ENCODE data around the gene KRT38. TPM values are rescaled to one million over a fixed set of nuclear protein-coding genes. Genes with fewer than 3 reads are reported as not detected.

The KRT38 gene
- total RNA-seq, 1 experiment from 2014 or later: not detected

DNA sequence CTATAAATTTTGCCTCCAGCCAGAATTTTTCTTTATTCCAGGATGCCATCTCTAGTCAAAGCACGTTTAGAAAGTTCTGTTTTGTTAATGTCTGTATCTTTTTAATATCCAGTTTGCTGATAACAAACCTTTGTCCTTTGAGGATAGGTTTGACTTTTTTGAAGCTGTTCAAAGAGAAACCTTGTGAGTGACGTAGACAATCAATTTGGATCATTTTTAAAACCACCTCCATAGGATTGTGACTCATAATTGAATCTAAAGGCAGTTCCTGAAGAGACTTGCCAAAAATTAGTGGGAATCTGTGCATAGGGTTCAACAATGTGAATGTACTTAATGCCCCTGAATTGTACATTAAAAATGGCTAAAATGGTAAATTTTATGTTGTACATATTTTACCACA is 49.2 kb downstream of the KRT38 start:
- intact Hi-C loops (cut with micrococcal nuclease; ENCODE audit: unreplicated experiment): no loop called here
- Mint-ChIP-seq H3K36me3 (ENCODE audit: insufficient read depth, unreplicated experiment) (no peaks in the 10 kb centered on the region), H3K9me3 (ENCODE audit: low read depth, unreplicated experiment) (peaks cover 2% of the 10 kb centered on the region), H3K4me3 (ENCODE audit: low read depth, unreplicated experiment) (no peak overlapping the region), H3K27ac (ENCODE audit: unreplicated experiment) (no peak overlapping the region), H3K27me3 (ENCODE audit: unreplicated experiment) (no peaks in the 10 kb centered on the region), H3K4me1 (ENCODE audit: low read depth, unreplicated experiment) (peaks cover 26% of the 10 kb centered on the region)
- BruUV-seq (replicated peaks): no TSS peak
- CTCF ChIA-PET: no interaction called here
- no peak for DNase-seq
- TF ChIP-seq, protein P1, sequence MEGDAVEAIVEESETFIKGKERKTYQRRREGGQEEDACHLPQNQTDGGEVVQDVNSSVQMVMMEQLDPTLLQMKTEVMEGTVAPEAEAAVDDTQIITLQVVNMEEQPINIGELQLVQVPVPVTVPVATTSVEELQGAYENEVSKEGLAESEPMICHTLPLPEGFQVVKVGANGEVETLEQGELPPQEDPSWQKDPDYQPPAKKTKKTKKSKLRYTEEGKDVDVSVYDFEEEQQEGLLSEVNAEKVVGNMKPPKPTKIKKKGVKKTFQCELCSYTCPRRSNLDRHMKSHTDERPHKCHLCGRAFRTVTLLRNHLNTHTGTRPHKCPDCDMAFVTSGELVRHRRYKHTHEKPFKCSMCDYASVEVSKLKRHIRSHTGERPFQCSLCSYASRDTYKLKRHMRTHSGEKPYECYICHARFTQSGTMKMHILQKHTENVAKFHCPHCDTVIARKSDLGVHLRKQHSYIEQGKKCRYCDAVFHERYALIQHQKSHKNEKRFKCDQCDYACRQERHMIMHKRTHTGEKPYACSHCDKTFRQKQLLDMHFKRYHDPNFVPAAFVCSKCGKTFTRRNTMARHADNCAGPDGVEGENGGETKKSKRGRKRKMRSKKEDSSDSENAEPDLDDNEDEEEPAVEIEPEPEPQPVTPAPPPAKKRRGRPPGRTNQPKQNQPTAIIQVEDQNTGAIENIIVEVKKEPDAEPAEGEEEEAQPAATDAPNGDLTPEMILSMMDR (IDR thresholded peaks at IDR 0.05; ENCODE audit: unreplicated experiment): no peak

DNA sequence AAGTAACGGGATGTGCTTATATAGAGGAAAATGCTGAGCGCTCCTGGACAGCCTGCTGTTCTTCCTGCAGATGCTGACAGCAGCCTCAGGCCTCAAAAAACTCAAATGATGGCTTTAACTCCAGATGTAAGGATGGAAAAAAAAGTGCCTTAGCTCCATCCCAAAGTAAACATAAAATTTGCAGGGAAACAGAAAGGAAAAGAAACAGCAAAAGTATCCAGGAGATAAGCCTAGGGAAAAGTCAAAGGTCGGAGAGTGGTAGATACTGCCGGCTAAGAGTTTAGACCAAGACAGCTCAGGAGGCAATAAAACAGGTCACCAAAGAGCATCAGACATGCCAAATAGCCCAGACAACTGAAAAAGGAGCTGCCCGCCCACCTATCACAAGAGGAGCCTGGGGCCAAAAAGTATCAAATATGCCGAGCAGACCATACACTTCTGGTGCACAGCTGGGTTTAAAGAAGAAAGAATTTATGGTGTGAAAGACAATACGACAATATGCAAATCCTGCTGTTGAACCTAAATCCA is 50.3 kb downstream of the KRT38 start:
- no TSS peak for BruUV-seq (replicated peaks)
- Mint-ChIP-seq H3K4me1 (ENCODE audit: low read depth, unreplicated experiment) (peaks cover 26% of the 10 kb centered on the region), H3K4me3 (ENCODE audit: low read depth, unreplicated experiment) (no peak overlapping the region), H3K27me3 (ENCODE audit: unreplicated experiment) (no peaks in the 10 kb centered on the region), H3K36me3 (ENCODE audit: insufficient read depth, unreplicated experiment) (no peaks in the 10 kb centered on the region), H3K9me3 (ENCODE audit: low read depth, unreplicated experiment) (peaks cover 6% of the 10 kb centered on the region), H3K27ac (ENCODE audit: unreplicated experiment) (no peak overlapping the region)
- DNase-seq: no peak
- intact Hi-C loops (cut with micrococcal nuclease; ENCODE audit: unreplicated experiment): no loop called here
- CTCF ChIA-PET: interaction anchor here (0.9 kb wide), 1 partner anchor 13 kb away, joined by 4 read pairs; no protein-coding TSS in a partner anchor
- TF ChIP-seq, protein P1 (IDR thresholded peaks at IDR 0.05; ENCODE audit: unreplicated experiment): no peak

DNA sequence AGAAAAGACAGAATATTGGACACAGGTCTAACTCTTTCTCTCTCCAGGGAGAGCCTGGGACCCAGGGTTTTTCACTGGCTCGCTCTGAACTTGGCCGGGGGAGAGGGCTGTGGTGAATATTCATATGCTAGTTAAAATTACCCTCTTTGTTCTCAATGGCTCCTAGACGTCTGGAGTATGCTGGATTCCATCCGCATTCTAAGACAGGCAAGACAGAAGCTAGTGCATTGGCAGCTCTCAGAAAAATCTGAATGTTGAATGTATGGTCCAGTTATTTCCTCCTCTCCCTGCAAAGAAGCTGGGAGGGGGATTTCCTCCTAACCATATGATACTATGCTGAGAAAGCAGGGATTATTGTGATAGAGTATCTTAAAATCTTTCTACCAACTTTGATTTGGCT is 53.1 kb downstream of the KRT38 start:
- TF ChIP-seq, protein P1 (IDR thresholded peaks at IDR 0.05; ENCODE audit: unreplicated experiment): no peak
- H3K27me3 Mint-ChIP-seq (ENCODE audit: unreplicated experiment): no peaks in the 10 kb centered on the region
- BruUV-seq (replicated peaks): no TSS peak
- H3K4me1 Mint-ChIP-seq (ENCODE audit: low read depth, unreplicated experiment): peaks cover 11% of the 10 kb centered on the region
- DNase-seq: no peak
- no peak overlapping the region for H3K4me3 Mint-ChIP-seq (ENCODE audit: low read depth, unreplicated experiment)
- H3K27ac Mint-ChIP-seq (ENCODE audit: unreplicated experiment): no peak overlapping the region
- CTCF ChIA-PET: interaction anchor here (0.7 to 1.1 kb wide), 2 partner anchors 161 to 774 kb away, joined by 3 to 4 read pairs; no protein-coding TSS in a partner anchor
- peaks cover 6% of the 10 kb centered on the region for H3K9me3 Mint-ChIP-seq (ENCODE audit: low read depth, unreplicated experiment)
- H3K36me3 Mint-ChIP-seq (ENCODE audit: insufficient read depth, unreplicated experiment): no peaks in the 10 kb centered on the region
- intact Hi-C loops (cut with micrococcal nuclease; ENCODE audit: unreplicated experiment): no loop called here

DNA sequence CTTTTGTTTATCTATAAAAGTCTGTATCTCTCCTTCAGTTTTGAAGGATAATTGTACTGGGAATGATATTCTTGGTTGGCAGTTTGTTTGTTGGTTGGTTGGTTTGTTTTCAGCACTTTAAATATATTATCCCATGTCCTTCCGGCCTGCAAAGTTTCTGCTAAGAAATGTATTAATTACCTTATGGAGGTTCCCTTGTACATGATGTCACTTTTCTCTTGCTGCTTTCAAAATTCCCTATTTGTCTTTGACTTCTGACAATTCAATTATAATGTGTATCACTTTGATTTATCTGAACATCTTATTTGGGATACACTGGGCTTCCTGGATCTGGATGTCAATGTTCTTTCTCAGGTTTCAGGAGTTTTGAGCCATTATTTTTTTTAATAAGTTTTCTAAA is 54.6 kb downstream of the KRT38 start:
- no peaks in the 10 kb centered on the region for H3K27me3 Mint-ChIP-seq (ENCODE audit: unreplicated experiment)
- TF ChIP-seq, protein P1 (IDR thresholded peaks at IDR 0.05; ENCODE audit: unreplicated experiment): no peak
- intact Hi-C loops (cut with micrococcal nuclease; ENCODE audit: unreplicated experiment): no loop called here
- H3K36me3 Mint-ChIP-seq (ENCODE audit: insufficient read depth, unreplicated experiment): no peaks in the 10 kb centered on the region
- no peaks in the 10 kb centered on the region for H3K4me1 Mint-ChIP-seq (ENCODE audit: low read depth, unreplicated experiment)
- H3K4me3 Mint-ChIP-seq (ENCODE audit: low read depth, unreplicated experiment): no peak overlapping the region
- peaks cover 6% of the 10 kb centered on the region for H3K9me3 Mint-ChIP-seq (ENCODE audit: low read depth, unreplicated experiment)
- DNase-seq: no peak
- BruUV-seq (replicated peaks): no TSS peak
- no peak overlapping the region for H3K27ac Mint-ChIP-seq (ENCODE audit: unreplicated experiment)
- CTCF ChIA-PET: no interaction called here

Other genes with a start within 250 kb of the KRT38 start
- gene KRTAP9-2, start 214.3 kb downstream of the KRT38 start, total RNA-seq (2022): not detected in 2 replicates
- gene KRTAP9-3, start 208.5 kb downstream of the KRT38 start, total RNA-seq (2022): not detected in 2 replicates
- gene KRTAP9-8, start 203.0 kb downstream of the KRT38 start, total RNA-seq (2022): not detected in 2 replicates
- gene KRTAP9-4, start 191.3 kb downstream of the KRT38 start, total RNA-seq (2022): not detected in 2 replicates
- gene KRTAP9-9, start 185.6 kb downstream of the KRT38 start, total RNA-seq (2022): not detected in 2 replicates
- not detected in 2 replicates for gene KRTAP9-6, start 175.6 kb downstream of the KRT38 start, total RNA-seq (2022)
- gene KRTAP9-7, start 165.3 kb downstream of the KRT38 start, total RNA-seq (2022): not detected in 2 replicates
- not detected in 2 replicates for gene KRTAP29-1, start 138.1 kb downstream of the KRT38 start, total RNA-seq (2022)
- not detected in 2 replicates for gene KRTAP16-1, start 131.7 kb downstream of the KRT38 start, total RNA-seq (2022)
- not detected in 2 replicates for gene KRTAP17-1, start 125.3 kb downstream of the KRT38 start, total RNA-seq (2022)
- gene KRT33A, start 90.2 kb downstream of the KRT38 start, total RNA-seq (2022): not detected in 2 replicates
- not detected in 2 replicates for gene KRT33B, start 71.2 kb downstream of the KRT38 start, total RNA-seq (2022)
- not detected in 2 replicates for gene KRT34, start 58.7 kb downstream of the KRT38 start, total RNA-seq (2022)
- gene KRT31, start 43.4 kb downstream of the KRT38 start, total RNA-seq (2022): not detected in 2 replicates
- not detected in 2 replicates for gene KRT37, start 16.4 kb downstream of the KRT38 start, total RNA-seq (2022)
- not detected in 2 replicates for gene KRT32, start 26.4 kb upstream of the KRT38 start, total RNA-seq (2022)
- gene KRT35, start 40.2 kb upstream of the KRT38 start, total RNA-seq (2022): not detected in 2 replicates
- not detected in 2 replicates for gene KRT36, start 48.9 kb upstream of the KRT38 start, total RNA-seq (2022)
- gene KRT13, start 64.6 kb upstream of the KRT38 start, total RNA-seq (2022): 45.7 and 323 TPM in 2 replicates
- 83.0 and 86.8 TPM in 2 replicates for gene KRT15, start 77.9 kb upstream of the KRT38 start, total RNA-seq (2022)
- gene KRT19, start 87.3 kb upstream of the KRT38 start, total RNA-seq (2022): 2,554 and 3,048 TPM in 2 replicates
- not detected in 2 replicates for gene KRT9, start 131.1 kb upstream of the KRT38 start, total RNA-seq (2022)
- 3.8 and 12.2 TPM in 2 replicates for gene KRT14, start 145.9 kb upstream of the KRT38 start, total RNA-seq (2022)
- gene KRT16, start 171.8 kb upstream of the KRT38 start, total RNA-seq (2022): 3.8 and 4.2 TPM in 2 replicates
- gene KRT17, start 183.6 kb upstream of the KRT38 start, total RNA-seq (2022): 472 and 593 TPM in 2 replicates
- 807 and 937 TPM in 2 replicates for gene EIF1, start 247.9 kb upstream of the KRT38 start, total RNA-seq (2022)